Activated CD8-positive, alpha-beta memory T cell treated with anti-CD3 and anti-CD28 coated beads for 24 hours (primary cell): ENCODE results near the gene DAB2IP.

Experiments used
- DNase-seq: peaks from one replicate; pipeline ENCODE4 v3.0.0-alpha.2; 2020

The DAB2IP gene

DNA sequence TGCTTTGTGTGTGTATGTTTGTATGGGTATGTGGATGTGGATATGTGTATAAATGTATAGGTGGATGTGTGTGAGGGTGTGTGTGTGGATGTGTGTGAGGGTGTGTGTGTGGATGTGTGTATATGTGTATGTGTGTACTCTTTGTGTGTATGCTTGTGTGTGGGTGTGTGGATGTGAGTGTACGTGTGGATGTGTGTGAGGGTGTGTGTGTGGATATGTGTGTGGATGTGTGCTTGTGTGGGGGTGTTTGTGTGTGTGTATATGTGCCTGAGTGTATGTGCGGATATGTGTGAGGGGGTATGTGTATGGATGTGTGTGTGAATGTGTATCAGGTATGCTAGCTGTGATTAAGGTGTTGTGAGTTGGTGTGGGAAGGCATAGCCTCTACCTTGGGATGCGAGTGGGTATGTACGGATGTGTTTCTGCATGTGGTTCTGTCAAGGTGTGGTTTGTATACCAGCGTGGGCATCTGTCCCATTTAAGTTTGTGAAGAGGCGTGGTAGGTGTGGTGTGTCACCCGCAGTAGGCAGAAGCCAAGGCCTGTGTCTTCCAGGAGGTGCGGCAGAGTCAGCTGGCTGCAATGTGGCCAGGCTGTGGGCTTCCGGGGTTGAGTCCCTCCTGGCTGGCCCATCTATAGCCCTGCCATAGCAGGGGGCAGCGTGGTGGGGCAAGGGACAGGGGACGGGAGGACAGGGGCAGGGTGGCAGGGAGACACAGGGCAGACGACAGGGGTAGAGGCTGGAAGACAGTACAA lies 155.8 kb downstream of the DAB2IP start:
- no peak for DNase-seq

DNA sequence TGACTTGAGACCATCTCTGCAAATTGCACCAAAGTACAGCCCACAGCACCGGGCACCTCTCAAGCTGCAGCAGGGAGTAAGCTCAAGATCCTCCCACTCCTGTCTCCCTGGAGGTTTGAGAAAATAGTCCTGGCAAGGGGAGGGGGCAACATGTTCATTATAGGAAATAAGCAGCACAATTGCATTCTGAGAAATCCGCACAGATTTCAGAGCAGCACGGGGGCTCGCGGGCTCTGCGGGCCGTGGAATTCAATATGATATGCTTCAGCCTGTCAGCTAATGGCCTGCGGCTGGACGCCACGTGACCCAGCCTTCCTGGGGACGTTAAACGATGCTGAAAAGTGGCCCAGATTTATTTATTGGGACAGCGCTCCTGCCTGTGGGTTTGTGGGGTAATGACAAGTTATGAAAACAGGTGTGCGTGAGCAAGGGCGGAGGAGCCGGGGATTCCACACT lies 156.4 kb downstream of the DAB2IP start:
- no peak for DNase-seq

- DNase-seq, result no peak
Observed at GRCh38 chr9:121808781-121809180, 157.3 kb downstream of the DAB2IP start.

DNA sequence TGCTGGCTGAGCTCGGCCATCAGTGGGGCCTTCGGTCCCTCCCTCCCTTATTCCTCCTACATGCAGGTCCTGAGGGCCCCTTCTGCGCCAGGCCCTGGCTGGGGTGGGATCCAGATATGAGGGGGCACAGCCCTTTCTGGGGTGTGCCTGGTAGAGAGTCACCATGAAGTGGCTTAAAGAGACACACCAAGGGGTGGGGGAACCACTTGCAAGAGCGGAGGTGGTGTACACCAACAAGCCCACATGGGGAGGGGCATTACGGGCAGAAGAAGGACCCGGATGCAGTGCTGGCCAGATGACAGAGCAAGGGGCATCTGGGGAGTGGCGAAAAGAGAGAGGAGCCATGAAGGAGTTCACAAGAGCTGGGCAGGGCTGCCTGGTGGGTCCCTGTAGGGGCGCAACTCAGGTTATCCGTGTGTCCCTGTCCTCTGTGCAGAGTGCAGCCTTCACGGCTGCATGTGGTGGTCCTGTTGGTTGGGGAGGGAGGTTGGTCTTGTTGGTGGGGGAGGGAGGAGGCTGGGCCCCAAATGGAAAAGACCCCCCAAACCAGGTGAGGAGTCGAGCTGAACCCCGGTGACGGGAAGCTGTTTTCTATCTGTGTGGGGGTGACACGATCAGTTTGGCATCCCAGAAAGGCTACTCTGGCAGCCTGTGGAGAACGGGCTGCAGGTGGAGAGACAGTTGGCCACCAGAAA lies 158.1 kb downstream of the DAB2IP start:
- no peak for DNase-seq

DNA sequence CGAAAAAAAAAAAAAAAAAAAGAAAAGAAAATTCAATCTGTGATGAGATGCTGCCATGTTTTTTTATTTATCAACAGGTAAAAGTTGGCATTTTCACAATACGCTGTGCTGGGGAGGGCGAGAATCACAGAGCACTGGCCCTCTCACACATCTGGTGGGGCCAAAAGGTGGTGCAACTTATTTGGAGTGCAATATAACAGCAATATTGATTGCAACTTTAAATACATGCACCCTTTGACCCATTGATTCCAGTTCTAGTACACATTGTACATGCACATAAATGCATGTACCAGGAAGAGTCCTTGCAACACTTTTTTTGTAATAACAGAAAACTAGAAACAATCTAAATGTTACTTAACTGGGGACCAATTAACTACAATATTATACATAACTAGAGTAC lies 159.1 kb downstream of the DAB2IP start:
- DNase-seq, result no peak

- no peak for DNase-seq
Observed at GRCh38 chr9:121811140-121811539, 159.7 kb downstream of the DAB2IP start.

DNA sequence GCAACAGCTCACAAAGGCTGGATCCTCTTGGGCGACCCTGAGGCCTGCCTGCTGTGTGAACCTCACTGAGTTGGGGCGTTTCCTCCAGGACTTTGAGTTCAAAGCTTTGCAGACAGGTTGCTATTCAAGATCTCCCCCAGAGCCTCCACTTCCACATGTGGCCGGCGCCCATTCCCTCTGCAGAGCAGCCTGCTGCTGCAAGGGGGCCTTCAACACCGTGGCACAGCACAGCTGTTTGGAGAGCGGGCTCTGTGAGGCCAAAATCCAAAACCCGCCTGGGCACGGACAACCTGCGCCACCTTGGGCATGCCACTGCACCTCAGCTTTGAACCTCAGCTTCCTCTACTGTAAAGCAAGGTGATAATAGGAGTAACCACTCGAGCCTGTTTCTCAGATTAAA lies 160.3 kb downstream of the DAB2IP start:
- DNase-seq, result no peak

DNA sequence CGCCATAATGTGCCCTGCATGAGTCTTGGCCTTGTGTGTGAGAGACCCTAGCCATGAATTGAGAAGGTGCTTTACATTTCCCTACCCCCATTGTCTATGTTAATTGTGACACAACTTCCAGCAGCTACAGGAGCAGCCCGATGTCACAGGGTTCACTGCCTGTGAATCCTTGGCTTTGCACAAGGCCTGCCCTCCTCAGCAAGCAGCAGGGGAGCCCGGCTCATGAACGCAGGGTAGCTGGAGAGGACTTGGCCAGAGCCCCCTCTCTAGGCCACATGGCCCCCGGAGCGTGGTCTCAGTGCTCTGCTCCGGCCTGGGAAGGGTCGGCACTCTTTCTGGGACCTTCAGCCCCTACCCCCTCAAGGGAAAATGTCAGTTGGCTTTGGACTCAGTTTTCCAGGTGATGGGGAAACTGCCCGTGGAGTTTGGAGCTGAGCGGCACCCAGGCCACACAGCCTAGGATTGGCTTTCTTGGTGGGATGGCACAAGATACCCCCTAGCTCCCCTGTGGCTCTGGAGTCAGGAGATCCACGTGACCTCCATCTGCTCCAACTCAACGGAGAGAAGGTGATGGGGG lies 160.8 kb downstream of the DAB2IP start:
- DNase-seq, result no peak

DNA sequence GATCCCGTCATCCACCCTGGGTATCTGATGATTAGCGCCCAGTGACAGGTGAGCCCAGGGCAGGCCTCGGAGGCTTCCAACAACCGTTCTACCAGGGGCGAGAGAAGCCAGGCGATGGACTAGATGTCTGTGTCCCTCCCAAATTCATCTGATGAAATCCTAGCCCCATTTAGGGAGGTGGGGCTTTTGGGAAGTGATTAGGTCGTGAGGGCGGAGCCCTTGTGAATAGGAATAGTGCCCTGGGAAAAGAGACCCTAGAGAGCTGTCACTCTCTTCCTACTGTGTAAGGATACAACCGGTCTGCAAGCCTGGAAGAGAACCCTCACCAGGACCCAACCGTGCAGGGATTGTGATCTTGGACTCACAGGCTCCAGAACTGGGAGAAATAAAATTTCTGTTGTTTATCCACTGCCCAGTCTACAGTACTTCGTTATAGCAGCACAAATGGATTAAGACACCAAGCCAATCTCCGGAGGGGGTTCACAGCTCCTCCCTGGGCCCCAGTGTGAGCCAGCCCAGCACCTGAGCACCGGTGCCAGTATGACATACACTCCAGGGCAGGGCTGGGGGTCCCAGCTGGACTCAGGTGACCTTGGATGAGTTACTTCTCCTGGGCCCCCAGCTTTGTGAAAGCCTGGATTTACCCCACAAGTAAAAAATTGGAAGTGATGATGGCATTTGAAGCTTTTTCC lies 162.2 kb downstream of the DAB2IP start:
- no peak for DNase-seq

GRCh38 chr9:121814594-121814993 lies 163.2 kb downstream of the DAB2IP start:
- no peak for DNase-seq

DNA sequence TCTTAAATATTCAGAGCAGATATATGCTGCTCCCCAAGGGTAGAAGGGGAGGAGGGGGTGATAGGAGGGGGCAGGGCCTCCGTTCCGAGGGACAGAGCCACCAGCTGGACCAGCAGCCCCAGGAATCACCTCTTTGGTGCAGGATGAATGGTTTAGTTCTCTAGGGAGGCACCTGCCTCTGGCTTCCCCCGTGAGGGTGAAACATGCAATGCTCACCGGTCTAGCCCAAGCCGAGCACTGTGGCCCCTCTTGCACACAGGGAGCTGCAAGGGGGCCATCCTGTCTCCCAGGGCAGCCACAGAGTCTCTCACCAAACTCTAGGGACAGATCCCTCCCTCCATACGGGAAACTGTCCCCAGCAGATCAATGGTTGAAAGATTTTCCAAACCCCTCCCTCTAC lies 163.7 kb downstream of the DAB2IP start:
- no peak for DNase-seq

DNA sequence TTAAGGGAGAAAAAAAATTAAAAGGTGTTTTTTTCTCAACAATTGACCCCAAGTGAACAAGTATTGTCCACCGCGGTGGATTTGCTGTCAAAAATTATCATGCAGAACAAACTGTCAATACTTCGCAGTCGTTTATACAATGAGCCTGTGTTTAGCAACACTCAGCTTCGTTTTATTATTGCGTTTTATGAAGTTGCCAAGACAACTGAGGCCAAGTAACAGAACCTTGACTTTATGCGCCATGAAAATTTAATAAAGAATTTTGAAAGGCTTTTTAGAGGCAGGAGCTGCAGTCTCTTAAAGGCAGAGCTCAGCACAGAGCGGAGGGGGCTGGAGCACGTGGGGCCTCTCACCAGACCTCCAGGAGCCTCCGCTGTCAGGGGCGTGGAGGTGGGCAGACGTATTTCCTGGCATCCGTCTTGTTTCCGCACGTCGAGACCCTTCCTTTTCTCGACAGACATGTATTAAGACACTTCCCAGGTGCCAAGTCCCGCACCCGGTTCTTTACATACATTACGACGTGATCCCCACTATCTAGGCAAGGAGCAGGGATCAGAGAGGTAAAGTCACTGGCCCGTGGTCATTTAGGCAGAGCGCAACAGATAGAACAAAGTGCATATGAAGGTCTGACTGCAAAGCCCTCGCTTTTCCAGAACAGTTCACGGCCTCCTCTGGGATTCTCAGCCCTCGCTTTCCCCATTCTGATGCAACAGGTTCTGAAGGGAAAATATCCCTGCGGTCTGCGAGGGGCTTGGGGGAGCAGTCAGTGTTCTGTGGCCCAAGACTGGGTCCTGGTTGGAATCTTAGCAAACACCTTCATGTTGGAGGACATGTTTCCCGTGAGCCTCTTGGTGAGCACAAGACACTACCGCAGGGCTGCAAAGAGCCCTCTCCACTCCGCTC lies 164.4 kb downstream of the DAB2IP start:
- no peak for DNase-seq

DNA sequence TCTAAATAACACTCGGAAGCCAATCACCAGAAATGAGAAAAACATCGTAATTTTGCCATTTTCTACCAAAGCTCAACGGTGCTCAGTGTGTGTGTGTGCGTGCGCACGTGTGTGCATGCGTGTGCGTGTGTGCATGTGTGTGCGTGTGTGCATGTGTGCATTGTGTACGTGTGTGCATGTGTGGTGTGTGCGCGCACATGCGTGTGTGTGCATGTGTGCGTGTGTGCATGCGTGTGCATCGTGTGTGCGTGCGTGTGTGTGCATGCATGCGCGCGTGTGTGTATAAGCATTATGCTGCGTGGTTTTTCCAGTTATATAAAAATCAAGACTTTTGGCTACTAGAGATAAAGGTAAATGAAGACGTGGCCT lies 165.0 kb downstream of the DAB2IP start:
- DNase-seq, result no peak

GRCh38 chr9:121816845-121817450 lies 165.5 kb downstream of the DAB2IP start:
- DNase-seq, result no peak

- DNase-seq, result no peak
Observed at GRCh38 chr9:121817476-121817875, 166.0 kb downstream of the DAB2IP start.

DNA sequence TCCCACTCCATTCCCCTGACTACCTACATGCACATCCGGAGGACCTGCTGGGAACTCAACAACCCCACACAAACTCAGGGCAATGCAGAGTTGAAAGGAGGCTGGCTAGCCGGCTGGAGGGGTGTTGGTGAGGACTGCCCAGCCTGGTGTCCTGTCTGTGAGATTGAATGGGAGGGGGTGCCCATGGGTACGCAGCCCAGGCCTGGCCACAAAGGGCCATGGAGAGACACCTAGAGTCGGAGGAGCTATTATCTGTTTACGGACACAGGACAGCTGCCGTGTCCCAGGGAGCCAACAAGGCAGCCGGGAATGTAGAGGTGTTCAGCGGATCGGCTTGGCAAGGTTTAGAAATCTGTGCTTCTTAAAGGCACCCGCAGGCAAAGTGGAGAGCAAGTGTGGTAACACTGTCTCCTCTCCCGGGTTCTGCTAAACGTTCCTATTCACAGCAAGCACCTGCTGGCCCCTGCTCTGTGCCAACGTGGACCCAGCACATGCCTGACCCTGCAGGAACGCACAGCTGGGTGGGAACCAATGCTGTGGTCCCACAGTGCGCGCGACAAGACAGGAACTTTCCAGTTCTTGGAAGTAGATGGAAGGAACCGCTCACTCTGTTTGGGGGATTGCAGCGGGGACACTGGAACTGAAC lies 166.7 kb downstream of the DAB2IP start:
- DNase-seq, result no peak

GRCh38 chr9:121818841-121819427 lies 167.5 kb downstream of the DAB2IP start:
- DNase-seq, result no peak

DNA sequence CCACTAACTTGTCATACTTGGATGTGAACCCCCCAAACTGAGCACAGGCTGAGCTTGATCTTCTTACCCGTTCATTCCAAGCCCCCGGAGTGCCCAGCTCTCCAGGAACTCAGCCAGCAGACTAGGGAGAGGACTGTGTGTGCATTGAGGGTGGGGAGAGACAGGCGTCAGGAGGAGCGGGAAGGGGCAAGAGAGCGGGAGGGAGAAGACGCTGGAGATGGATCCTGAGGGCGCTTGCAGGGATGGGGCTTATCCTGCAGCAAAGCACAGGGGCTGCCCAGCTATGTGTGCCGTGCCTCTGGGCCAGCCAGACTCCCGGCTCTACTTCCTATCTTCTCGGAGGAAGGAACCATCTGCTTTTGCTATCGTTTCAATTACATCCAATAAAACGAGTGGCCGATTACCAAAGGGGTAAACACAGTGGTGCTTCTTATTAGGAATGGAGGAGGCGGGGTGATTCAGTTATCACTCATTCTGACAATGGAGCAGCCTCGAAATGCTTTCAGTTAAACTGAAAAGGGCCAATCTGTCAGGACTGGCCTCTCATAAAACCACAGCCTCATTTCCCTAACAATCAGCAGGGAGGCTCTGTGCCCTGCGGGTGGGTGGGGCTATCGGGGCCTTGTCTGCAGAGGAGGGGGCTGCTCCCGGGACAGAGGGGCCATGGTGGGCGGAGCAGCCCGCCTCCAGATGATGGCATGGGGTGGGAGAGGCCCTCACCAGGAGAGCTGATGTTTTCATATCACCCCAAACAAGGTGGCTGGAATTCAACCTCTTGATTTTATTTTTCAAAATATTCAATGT lies 168.2 kb downstream of the DAB2IP start:
- DNase-seq, result no peak

DNA sequence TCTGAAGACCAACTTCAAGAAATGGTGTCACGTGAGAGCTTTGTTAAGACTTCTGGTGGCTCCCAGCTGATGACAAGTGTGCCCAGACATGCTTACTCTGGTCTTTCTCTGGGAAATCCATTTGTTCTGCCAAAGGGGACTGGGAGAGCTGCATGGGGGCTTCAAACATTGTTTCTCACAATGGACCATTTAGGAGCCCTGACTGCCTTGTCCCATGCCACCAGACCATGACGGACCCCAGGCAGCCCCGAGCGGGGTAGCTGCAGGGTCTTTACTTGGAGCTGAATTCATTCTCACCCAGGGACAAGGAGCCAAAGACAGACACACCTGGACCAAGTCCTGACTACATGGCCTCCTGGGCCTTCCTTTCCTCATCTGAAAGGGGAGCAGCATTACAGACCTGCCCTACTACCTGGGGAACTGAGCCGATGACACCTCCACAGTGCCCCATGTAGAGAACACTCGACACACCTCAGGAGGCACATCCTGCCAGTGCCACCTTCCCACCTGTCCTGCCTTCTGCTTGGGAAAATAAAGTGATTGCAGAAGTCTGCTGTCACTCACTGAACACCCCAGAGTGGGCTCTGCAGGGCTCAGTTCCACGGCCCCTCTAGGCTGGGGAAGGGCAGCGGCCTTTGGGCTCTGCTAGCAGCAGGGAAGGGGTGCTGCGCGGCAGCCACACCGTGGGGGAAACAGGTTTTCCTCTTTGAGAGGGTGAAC lies 169.0 kb downstream of the DAB2IP start:
- DNase-seq, result peak; percentile 47

- peak; percentile 38 for DNase-seq
Observed at GRCh38 chr9:121821326-121821725, 169.9 kb downstream of the DAB2IP start.
